ENCODE measurements around the gene TMEM205. TPM values are rescaled to one million over a fixed set of nuclear protein-coding genes. Genes with fewer than 3 reads are reported as not detected.

TMEM205 gene
- total and polyA plus RNA-seq, 2 of the 13 experiments (the other 11 are each of a cell fraction or from before 2014, with no cell fraction given): 45.5 to 98.7 TPM

DNA sequence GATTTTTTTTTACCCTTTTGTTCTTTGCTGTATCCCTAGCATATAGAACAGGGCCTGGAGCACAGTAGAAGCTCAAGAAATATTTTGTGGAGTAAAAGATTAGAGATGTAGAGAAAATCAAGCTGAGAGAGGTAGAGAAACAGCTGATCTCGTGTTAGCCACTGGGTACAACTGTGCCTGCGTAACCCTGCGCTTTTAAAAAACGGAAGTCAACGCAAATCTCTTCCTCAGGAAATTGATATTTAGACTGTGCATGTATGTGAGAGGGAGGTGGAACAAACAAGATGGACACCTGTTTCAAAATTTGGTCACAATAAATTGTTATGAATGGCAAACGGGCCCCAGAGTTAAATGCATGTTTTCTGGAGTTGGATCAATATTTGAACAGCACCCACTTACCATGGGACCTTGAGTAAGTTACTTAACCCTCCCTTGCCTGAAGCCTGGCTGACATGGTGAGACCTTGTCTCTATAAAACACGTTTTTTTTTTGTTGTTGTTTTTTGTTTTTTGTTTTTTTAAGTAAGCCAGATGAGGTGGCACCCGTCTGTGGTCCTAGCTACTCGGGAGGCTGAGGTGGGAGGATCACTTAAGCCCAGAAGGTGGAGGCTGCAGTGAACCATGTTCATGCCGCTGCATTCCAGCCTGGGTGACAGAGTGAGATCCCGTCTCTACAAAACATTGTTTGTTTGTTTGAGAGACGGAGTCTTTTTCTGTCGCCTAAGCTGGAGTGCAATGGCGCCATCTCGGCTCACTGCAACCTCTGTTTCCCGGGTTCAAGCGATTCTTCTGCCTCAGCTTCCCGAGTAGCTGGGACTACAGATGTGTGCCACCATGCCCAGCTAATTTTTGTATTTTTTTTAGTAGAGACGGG, 41.3 kb upstream of the TMEM205 start (continued):
- no peak for TF ChIP-seq ZBTB25 (CRISPR knock-in tag; IDR thresholded peaks at IDR 0.05)
- no peak for TF ChIP-seq ZUFSP (CRISPR knock-in tag; IDR thresholded peaks at IDR 0.05; ENCODE audit: borderline replicate concordance)
- TF ChIP-seq CC2D1A (CRISPR knock-in tag; IDR thresholded peaks at IDR 0.05): no peak
- TF ChIP-seq RXRB (CRISPR knock-in tag; IDR thresholded peaks at IDR 0.05; ENCODE audit: borderline replicate concordance): no peak
- TF ChIP-seq ZBTB26 (CRISPR knock-in tag; IDR thresholded peaks at IDR 0.05; ENCODE audit: borderline replicate concordance): no peak
- peak; percentile 79 for TF ChIP-seq ZBTB33 (CRISPR knock-in tag; IDR thresholded peaks at IDR 0.05)
- TF ChIP-seq SP5 (CRISPR knock-in tag; IDR thresholded peaks at IDR 0.05; ENCODE audit: borderline replicate concordance, low read depth): no peak
- TF ChIP-seq SAP130 (CRISPR knock-in tag; IDR thresholded peaks at IDR 0.05; ENCODE audit: low read depth): peak; percentile 51
- TF ChIP-seq HCFC1 (IDR thresholded peaks at IDR 0.05; ENCODE audit: low read depth, low read length): no peak
- no peak for TF ChIP-seq PLRG1 (conservative IDR thresholded peaks at IDR 0.05)
- TF ChIP-seq PPARG (CRISPR knock-in tag; conservative IDR thresholded peaks at IDR 0.05): no peak
- TF ChIP-seq TARDBP (CRISPR knock-in tag; IDR thresholded peaks at IDR 0.05): no peak
- TF ChIP-seq FOXA1 (IDR thresholded peaks at IDR 0.05): no peak
- peak; percentile 24; the same call in 1 of the 2 replicates for TF ChIP-seq FOXA1 (CRISPR knock-in tag; IDR thresholded peaks at IDR 0.05)
- TF ChIP-seq HHEX (CRISPR knock-in tag; IDR thresholded peaks at IDR 0.05): no peak
- TF ChIP-seq MED1 (CRISPR knock-in tag; IDR thresholded peaks at IDR 0.05): no peak
- TF ChIP-seq KDM6A (CRISPR knock-in tag; IDR thresholded peaks at IDR 0.05; ENCODE audit: low read depth): no peak
- 0 out of 2 replicates have a peak, but pooled peaks have one; percentile 24 for TF ChIP-seq ISL2 (CRISPR knock-in tag; IDR thresholded peaks at IDR 0.05)
- no peak for TF ChIP-seq GABPA (IDR thresholded peaks at IDR 0.05; ENCODE audit: low read depth, low read length)
- peak; percentile 40 for TF ChIP-seq GABPA (CRISPR knock-in tag; IDR thresholded peaks at IDR 0.05; ENCODE audit: low read depth)
- no peak for TF ChIP-seq SMC3 (IDR thresholded peaks at IDR 0.05; ENCODE audit: low read length)
- no peak for TF ChIP-seq SOX6 (IDR thresholded peaks at IDR 0.05)
- no peak for TF ChIP-seq SOX6 (CRISPR knock-in tag; IDR thresholded peaks at IDR 0.05)
- 0 out of 2 replicates have a peak, but pooled peaks have one; percentile 12 for TF ChIP-seq ZNF331 (CRISPR knock-in tag; IDR thresholded peaks at IDR 0.05)
- no peak for TF ChIP-seq ZNF263 (CRISPR knock-in tag; IDR thresholded peaks at IDR 0.05)
- no peak for TF ChIP-seq TGIF2 (CRISPR knock-in tag; IDR thresholded peaks at IDR 0.05)
- peak; percentile 95 for TF ChIP-seq ZNF652 (CRISPR knock-in tag; IDR thresholded peaks at IDR 0.05; ENCODE audit: borderline replicate concordance, low read depth)
- no peak for TF ChIP-seq HES4 (CRISPR knock-in tag; IDR thresholded peaks at IDR 0.05; ENCODE audit: borderline replicate concordance)
- no peak for TF ChIP-seq NFRKB (IDR thresholded peaks at IDR 0.05)
- TF ChIP-seq IRF2 (CRISPR knock-in tag; IDR thresholded peaks at IDR 0.05): no peak
